ENCODE data around the gene CCAR1. TPM values are rescaled to one million over a fixed set of nuclear protein-coding genes. Genes with fewer than 3 reads are reported as not detected.
"Not testable (repeated sequence)": the region's sequence is repeated elsewhere in the genome, so short reads cannot be mapped to it uniquely, and the experiment has no call there.

The CCAR1 gene
- total RNA-seq, 1 experiment from 2014 or later: 103 TPM

DNA sequence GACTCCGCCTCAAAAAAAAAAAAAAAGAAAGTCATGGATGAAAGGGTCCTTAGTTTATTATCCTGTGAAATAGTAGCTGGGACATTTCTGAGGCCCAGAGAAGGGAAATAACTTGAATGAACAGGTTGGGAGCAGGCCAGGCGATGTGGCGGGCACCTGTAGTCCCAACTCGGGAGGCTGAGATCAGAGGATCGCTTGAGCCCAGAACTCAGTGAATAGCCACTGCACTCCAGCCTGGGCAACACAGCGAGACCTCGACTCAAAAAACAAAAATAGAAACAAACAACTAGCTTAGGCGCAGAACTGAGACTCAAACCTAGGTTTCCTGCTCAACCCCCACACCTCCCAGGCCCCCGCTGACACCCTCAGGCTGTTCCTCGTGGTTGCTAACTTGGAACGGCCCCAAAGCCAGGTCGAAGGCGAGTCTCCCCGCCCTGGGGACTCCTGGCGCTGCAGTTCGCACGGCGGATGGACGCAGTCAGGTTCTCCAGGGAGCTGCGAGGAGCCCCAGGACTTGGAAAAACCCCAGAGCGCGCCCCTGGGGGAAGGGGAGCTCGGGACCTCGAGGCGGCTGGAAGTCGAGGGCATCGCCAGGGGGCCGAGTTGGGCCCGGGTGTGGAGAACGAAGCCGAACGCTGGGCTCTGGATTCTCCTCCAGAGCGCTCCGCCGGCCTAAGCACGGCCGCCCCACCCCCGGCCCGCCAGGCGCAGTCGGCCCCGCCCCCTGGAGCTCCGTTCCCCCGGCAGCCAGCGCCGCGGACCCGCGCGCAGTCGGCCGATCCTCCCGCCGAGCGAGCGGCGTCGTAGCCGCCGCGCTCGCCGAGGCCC is 105.9 kb downstream of the CCAR1 start, which contains the start of gene STOX1:
Gene STOX1, plus strand, starts transcription at position 768 of the 828 bp plus-strand sequence. CDS start 93 bp downstream, outside the sequence.
- CTCF ChIA-PET: interaction anchor here (0.8 to 1.1 kb wide), 3 partner anchors 47 to 73 kb away, joined by 3 to 4 read pairs (median 4); no protein-coding TSS in a partner anchor
- no TSS peak for BruUV-seq (replicated peaks)

DNA sequence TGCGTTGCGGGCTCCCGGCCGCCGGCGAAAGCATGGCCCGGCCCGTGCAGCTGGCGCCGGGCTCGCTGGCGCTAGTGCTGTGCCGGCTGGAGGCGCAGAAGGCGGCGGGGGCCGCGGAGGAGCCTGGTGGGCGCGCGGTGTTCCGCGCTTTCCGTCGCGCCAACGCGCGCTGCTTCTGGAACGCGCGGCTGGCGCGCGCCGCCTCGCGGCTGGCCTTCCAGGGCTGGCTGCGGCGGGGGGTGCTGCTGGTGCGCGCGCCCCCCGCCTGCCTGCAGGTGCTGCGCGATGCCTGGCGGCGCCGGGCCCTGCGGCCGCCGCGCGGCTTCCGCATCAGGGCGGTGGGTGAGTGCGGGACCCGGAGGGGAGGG is 106.5 kb downstream of the CCAR1 start:
- CTCF ChIA-PET: interaction anchor here (1.0 to 1.3 kb wide), 3 partner anchors 9 to 72 kb away, joined by 3 to 4 read pairs (median 3); no protein-coding TSS in a partner anchor
- H3K27ac Mint-ChIP-seq (ENCODE audit: low read depth, unreplicated experiment); POLR2A ChIA-PET; H3K27me3 Mint-ChIP-seq (ENCODE audit: insufficient read depth, unreplicated experiment); intact Hi-C loops (cut with micrococcal nuclease); BruUV-seq (replicated peaks); H3K4me1 Mint-ChIP-seq (ENCODE audit: insufficient read depth, unreplicated experiment); H3K4me3 Mint-ChIP-seq (ENCODE audit: unreplicated experiment); H3K9me3 Mint-ChIP-seq (ENCODE audit: unreplicated experiment); H3K36me3 Mint-ChIP-seq (ENCODE audit: insufficient read depth, unreplicated experiment); DNase-seq (ENCODE audit: unreplicated experiment): not testable (repeated sequence)

More for the DNA sequence above, 105.9 kb downstream of the CCAR1 start, which contains the start of gene STOX1:
- DNase-seq (ENCODE audit: unreplicated experiment): peak; percentile 63
- TF ChIP-seq, protein P1, sequence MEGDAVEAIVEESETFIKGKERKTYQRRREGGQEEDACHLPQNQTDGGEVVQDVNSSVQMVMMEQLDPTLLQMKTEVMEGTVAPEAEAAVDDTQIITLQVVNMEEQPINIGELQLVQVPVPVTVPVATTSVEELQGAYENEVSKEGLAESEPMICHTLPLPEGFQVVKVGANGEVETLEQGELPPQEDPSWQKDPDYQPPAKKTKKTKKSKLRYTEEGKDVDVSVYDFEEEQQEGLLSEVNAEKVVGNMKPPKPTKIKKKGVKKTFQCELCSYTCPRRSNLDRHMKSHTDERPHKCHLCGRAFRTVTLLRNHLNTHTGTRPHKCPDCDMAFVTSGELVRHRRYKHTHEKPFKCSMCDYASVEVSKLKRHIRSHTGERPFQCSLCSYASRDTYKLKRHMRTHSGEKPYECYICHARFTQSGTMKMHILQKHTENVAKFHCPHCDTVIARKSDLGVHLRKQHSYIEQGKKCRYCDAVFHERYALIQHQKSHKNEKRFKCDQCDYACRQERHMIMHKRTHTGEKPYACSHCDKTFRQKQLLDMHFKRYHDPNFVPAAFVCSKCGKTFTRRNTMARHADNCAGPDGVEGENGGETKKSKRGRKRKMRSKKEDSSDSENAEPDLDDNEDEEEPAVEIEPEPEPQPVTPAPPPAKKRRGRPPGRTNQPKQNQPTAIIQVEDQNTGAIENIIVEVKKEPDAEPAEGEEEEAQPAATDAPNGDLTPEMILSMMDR (IDR thresholded peaks at IDR 0.05; ENCODE audit: unreplicated experiment): no peak
- intact Hi-C loops (cut with micrococcal nuclease): no loop called here
- Mint-ChIP-seq H3K36me3 (ENCODE audit: insufficient read depth, unreplicated experiment) (no peaks in the 10 kb centered on the region), H3K27ac (ENCODE audit: low read depth, unreplicated experiment) (no peak within 1 kb of the TSS), H3K27me3 (ENCODE audit: insufficient read depth, unreplicated experiment) (no peaks in the 10 kb centered on the region), H3K4me3 (ENCODE audit: unreplicated experiment) (peak within 1 kb of the TSS; percentile 67), H3K4me1 (ENCODE audit: insufficient read depth, unreplicated experiment) (no peaks in the 10 kb centered on the region), H3K9me3 (ENCODE audit: unreplicated experiment) (no peaks in the 10 kb centered on the region)
- POLR2A ChIA-PET: no interaction called here

DNA sequence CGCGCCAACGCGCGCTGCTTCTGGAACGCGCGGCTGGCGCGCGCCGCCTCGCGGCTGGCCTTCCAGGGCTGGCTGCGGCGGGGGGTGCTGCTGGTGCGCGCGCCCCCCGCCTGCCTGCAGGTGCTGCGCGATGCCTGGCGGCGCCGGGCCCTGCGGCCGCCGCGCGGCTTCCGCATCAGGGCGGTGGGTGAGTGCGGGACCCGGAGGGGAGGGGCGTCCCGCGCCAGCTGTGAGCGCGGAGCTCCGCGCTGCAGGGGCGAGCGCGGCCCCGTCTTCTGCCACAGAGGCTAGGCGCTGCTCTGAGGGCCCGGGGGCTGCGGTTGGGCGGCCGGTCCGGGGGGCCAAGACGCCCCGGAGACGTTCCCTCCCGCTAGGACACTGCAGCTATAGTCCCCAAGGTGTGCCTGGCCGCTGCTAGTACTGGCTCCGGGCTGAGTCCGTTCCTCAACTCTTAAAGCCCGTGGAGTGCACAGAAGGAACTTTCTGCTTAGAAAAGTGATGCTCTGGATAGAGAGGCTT is 107.1 kb downstream of the CCAR1 start:
- CTCF ChIA-PET: interaction anchor here (0.5 to 1.3 kb wide), 5 partner anchors 8 to 359 kb away, joined by 3 read pairs; no protein-coding TSS in a partner anchor
- H3K9me3 Mint-ChIP-seq (ENCODE audit: unreplicated experiment); H3K27ac Mint-ChIP-seq (ENCODE audit: low read depth, unreplicated experiment); intact Hi-C loops (cut with micrococcal nuclease); H3K4me1 Mint-ChIP-seq (ENCODE audit: insufficient read depth, unreplicated experiment); H3K27me3 Mint-ChIP-seq (ENCODE audit: insufficient read depth, unreplicated experiment); BruUV-seq (replicated peaks); H3K36me3 Mint-ChIP-seq (ENCODE audit: insufficient read depth, unreplicated experiment); POLR2A ChIA-PET; DNase-seq (ENCODE audit: unreplicated experiment): not testable (repeated sequence)
- peak overlapping the region; percentile 44 for H3K4me3 Mint-ChIP-seq (ENCODE audit: unreplicated experiment)

DNA sequence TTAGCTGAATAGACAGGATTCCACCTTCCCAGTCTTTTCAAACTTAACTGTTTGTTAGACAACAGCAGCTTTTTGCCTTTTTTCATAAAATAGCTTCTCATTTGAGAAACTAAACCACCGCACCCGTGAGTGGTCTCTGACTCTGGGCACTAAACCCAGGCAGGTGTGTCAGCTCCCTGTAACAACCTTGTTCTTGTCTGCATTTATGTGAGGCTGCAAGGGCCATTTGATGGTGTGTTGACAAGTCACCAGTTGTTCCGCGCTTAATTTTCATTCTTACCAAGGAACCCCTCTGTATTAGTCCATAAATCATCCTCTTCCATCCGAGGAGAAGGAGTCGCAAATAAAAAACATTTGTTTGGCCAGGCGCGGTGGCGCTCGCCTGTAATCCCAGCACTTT is 107.8 kb downstream of the CCAR1 start:
- Mint-ChIP-seq H3K4me3 (ENCODE audit: unreplicated experiment) (no peak overlapping the region), H3K27ac (ENCODE audit: low read depth, unreplicated experiment) (no peak overlapping the region), H3K36me3 (ENCODE audit: insufficient read depth, unreplicated experiment) (no peaks in the 10 kb centered on the region), H3K27me3 (ENCODE audit: insufficient read depth, unreplicated experiment) (peaks cover 7% of the 10 kb centered on the region), H3K9me3 (ENCODE audit: unreplicated experiment) (no peaks in the 10 kb centered on the region), H3K4me1 (ENCODE audit: insufficient read depth, unreplicated experiment) (no peaks in the 10 kb centered on the region)
- no peak for DNase-seq (ENCODE audit: unreplicated experiment)
- BruUV-seq (replicated peaks): no TSS peak
- intact Hi-C loops (cut with micrococcal nuclease): no loop called here
- POLR2A ChIA-PET: interaction anchor here (0.6 kb wide), 1 partner anchor 25 kb away, joined by 3 read pairs; no protein-coding TSS in a partner anchor
- TF ChIP-seq, protein P1 (IDR thresholded peaks at IDR 0.05; ENCODE audit: unreplicated experiment): no peak
- CTCF ChIA-PET: interaction anchor here (0.7 to 1.3 kb wide), 3 partner anchors 8 to 11 kb away, joined by 3 read pairs; no protein-coding TSS in a partner anchor

DNA sequence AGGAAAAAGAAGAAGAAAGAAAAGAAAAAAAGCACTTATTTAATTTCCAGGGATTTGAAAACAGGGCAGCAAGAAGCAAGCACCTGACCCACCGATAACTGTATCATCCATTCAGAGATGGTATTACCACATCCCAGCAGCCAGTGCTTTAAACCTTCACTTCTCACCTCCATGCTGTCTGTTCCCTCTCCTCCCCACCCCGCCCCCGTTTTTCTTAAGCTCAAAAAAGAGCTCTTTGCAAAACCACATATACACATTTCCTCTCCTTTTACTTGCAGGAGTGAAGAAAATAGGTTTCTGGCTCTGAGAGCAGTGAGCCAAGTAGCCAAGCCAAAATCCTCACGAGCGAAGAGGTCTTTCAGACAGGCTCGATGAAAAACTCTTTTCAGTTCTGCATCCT is 108.5 kb downstream of the CCAR1 start:
- Mint-ChIP-seq H3K4me3 (ENCODE audit: unreplicated experiment) (no peak overlapping the region), H3K4me1 (ENCODE audit: insufficient read depth, unreplicated experiment) (no peaks in the 10 kb centered on the region), H3K36me3 (ENCODE audit: insufficient read depth, unreplicated experiment) (no peaks in the 10 kb centered on the region), H3K9me3 (ENCODE audit: unreplicated experiment) (no peaks in the 10 kb centered on the region), H3K27ac (ENCODE audit: low read depth, unreplicated experiment) (no peak overlapping the region), H3K27me3 (ENCODE audit: insufficient read depth, unreplicated experiment) (peaks cover 14% of the 10 kb centered on the region)
- DNase-seq (ENCODE audit: unreplicated experiment): no peak
- TF ChIP-seq, protein P1 (IDR thresholded peaks at IDR 0.05; ENCODE audit: unreplicated experiment): no peak
- intact Hi-C loops (cut with micrococcal nuclease): no loop called here
- POLR2A ChIA-PET: no interaction called here
- no TSS peak for BruUV-seq (replicated peaks)
- CTCF ChIA-PET: interaction anchor here (0.6 kb wide), 1 partner anchor 303 kb away, joined by 3 read pairs; no protein-coding TSS in a partner anchor

All from MCF 10A (cell line).